Measurements from ENCODE around the gene EPHA8.

EPHA8 gene

DNA sequence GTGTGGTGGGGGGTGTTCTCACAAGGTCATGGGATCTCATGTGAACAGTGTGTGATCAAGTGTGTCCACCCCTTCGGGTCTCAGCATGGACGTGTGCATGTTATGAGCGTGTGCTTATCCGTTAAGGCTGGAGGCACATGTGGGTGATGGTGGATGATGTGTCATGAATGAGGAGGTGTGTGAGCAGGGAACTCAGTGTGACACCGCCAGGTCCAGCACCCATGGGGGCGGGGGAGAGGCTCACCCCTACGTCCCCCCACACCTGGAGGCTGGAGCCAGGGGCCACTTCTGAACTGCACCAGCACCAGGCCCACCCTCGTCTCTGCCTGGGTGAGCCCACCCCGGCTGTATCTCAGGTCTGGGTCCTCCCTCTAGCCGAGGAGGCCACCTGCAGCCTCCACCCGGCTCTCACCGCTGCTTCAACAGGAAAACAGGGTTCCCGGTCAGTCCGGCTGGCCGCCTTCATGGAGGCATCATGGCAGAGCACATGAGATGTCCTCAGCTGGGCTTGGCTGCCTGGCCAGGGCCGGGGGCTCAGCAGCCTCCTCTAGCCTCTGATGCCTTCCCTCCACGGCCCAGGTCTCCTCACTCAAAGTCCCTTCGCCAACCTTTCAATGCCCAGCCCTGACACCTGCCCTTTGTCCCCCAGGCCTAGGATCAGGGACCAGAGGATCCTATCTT lies 38.9 kb downstream of the EPHA8 start:
- TF ChIP-seq, protein P1, sequence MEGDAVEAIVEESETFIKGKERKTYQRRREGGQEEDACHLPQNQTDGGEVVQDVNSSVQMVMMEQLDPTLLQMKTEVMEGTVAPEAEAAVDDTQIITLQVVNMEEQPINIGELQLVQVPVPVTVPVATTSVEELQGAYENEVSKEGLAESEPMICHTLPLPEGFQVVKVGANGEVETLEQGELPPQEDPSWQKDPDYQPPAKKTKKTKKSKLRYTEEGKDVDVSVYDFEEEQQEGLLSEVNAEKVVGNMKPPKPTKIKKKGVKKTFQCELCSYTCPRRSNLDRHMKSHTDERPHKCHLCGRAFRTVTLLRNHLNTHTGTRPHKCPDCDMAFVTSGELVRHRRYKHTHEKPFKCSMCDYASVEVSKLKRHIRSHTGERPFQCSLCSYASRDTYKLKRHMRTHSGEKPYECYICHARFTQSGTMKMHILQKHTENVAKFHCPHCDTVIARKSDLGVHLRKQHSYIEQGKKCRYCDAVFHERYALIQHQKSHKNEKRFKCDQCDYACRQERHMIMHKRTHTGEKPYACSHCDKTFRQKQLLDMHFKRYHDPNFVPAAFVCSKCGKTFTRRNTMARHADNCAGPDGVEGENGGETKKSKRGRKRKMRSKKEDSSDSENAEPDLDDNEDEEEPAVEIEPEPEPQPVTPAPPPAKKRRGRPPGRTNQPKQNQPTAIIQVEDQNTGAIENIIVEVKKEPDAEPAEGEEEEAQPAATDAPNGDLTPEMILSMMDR (conservative IDR thresholded peaks at IDR 0.05; ENCODE audit: low read length) = no peak
- H3K4me3 ChIP-seq (ENCODE audit: low read length) = no peak overlapping the region
- DNase-seq (ENCODE audit: low read depth) = no peak

DNA sequence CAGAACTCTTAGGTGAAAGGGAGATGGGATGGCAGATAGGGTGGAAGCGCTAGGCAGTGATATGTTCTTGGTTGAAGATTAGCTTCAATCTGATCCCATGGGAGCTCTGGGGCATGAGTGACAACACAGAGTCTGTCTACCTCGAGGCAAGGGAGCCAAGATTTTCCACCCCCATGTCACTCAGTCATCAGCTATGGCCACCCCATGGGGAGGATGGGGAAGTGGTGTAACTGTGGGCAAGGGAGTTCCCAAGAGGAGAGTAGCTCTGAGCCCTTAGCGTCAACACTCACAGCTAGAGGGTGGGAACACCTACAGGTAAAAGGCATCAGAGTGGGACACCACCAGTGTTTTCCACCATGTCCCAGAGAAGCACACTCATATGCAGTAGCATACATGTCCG lies 42.9 kb downstream of the EPHA8 start:
- H3K4me3 ChIP-seq (ENCODE audit: low read length) = no peak overlapping the region
- TF ChIP-seq, protein P1 (conservative IDR thresholded peaks at IDR 0.05; ENCODE audit: low read length) = no peak
- DNase-seq (ENCODE audit: low read depth) = no peak

DNA sequence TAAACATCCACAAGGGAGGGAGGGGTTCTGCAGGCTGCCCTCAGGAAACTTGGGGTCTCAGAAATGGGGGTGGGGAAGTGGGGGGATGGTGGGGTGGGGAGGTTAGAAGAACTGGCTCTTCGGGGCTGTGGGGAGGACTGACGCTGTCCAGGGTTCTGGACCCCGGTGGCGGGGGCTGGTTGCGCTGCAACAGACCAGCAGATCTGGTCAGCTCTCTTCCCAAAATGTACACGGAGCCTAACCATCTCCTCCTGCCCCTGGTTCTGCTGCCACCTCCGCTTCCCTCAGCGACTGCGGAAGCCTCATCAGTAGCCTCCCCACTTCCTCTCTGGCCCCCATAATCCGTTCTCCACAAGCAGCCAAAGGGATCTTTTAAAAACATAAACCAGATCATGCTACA lies 43.9 kb downstream of the EPHA8 start:
- no peak for DNase-seq (ENCODE audit: low read depth)
- TF ChIP-seq, protein P1 (conservative IDR thresholded peaks at IDR 0.05; ENCODE audit: low read length) = no peak

DNA sequence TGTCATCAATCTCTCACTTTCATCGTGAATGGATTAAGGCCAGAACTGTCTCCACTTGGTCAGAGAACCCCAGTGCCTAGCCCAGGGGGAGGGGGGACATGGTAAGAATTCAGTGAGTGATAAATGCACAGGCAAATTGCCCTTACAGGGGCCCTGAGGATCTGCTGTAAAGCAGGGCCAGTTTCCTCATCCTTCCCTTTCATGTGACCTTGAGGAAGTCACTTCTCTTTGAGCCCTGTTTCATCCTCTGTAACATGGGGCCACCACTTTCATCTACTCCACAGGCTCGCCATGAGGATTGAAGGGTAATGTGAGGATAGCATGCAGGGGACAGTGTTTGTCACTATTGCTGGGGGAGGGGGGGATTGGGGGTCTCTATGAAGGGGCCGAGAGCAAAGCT lies 45.1 kb downstream of the EPHA8 start:
- TF ChIP-seq, protein P1 (conservative IDR thresholded peaks at IDR 0.05; ENCODE audit: low read length) = no peak
- no peak for DNase-seq (ENCODE audit: low read depth)
- no peak overlapping the region for H3K4me3 ChIP-seq (ENCODE audit: low read length)

More for the DNA sequence above, 43.9 kb downstream of the EPHA8 start:
- H3K4me3 ChIP-seq (ENCODE audit: low read length) = no peak overlapping the region

DNA sequence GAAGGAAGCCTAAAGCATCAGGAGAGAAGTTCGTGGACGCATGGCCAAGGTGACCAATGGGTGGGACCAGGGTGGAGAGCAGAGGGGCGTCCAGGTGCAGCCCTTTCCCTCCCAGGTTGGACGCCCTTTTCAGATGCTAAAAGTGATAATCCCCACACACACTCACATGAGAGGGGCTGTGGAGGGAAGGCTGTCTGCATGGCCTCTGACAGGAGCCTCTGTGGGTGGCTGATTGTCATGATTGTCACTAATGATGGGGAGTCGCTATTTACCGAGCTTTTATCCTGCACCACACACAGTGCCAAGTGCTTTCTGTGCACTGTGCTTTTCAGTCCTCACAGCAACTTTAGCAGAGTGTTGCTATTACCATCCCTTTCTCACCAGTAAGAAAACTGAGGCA lies 46.0 kb downstream of the EPHA8 start:
- no peak overlapping the region for H3K4me3 ChIP-seq (ENCODE audit: low read length)
- DNase-seq (ENCODE audit: low read depth) = no peak
- TF ChIP-seq, protein P1 (conservative IDR thresholded peaks at IDR 0.05; ENCODE audit: low read length) = no peak

DNA sequence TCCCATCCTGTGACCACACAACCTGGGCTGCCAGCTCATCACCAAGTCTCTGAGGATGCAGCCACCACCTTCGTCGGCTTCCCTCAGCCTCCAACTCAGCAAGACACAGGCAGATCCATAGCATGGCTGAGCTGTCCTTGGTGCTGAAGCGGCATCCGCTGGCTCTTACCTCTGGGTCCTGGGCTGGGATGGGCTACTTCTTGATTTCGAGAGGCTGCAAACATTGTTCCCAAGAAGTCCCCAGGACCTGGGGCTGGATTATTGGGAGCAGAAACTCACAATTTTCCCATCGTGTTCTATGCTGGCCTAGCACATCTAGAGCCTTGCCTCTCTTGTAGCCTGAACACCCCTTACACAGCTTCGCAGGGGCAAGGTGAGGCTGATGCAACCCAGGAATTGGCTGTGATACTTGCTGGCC lies 48.2 kb downstream of the EPHA8 start:
- TF ChIP-seq, protein P1 (conservative IDR thresholded peaks at IDR 0.05; ENCODE audit: low read length) = no peak
- DNase-seq (ENCODE audit: low read depth) = peak; percentile 36
- H3K4me3 ChIP-seq (ENCODE audit: low read length) = no peak overlapping the region
